GM21576 (cell line): ENCODE data around the gene FBRSL1.

Experiments
- ATAC-seq: cut with Tn5 transposase; IDR thresholded peaks from one replicate; pipeline ENCODE4 v1.9.1; 2021; ENCODE audit warnings: mild to moderate bottlenecking, moderate library complexity; ENCODE audit not compliant: unreplicated experiment

The FBRSL1 gene

GRCh38 chr12:132537836-132538662 lies 48.1 kb downstream of the FBRSL1 start:
- no peak for ATAC-seq

DNA sequence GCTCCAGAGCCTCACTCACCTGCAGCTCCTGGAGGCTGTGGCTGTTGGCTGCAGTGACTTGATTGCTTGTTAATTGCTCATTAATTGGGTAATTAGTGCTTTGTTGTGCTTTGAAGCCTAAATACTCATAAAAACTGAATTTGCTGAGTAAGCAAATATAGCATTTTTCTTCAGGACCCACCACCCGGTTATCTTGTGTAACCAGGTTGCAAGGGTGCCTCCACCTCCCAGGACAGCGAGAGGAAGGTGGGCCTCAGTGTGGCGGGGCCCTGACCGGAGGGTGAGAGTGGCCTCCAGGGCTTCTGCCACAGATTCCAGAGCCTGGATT lies 48.7 kb downstream of the FBRSL1 start:
- ATAC-seq, result no peak

DNA sequence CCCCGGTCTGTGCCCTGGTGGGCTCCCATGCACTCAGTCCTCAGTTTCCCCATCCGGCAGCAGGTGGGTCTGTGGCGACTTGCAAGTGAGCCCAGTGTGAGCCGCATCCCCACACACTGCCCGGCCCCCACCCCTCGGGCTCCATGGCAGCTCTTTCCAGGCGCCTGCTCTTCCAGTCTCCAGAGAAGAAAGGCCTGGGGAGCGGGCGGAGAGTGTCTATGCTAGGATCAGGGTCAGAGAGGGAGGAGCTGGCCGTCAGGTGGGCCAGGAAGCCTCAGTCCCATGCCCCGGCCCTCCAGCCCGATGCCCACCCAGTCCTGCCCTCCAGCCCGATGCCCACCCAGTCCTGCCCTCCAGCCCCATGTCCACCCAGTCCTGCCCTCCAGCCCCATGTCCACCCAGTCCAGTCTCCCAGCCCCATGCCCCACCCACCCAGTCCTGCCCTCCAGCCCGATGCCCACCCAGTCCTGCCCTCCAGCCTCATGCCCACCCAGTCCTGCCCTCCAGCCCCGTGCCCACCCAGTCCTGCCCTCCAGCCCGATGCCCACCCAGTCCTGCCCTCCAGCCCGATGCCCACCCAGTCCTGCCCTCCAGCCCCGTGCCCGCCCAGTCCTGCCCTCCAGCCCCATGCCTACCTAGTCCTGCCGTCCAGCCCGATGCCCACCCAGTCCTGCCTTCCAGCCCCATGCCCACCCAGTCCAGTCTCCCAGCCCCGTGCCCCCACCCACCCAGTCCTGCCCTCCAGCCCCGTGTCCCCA lies 49.2 kb downstream of the FBRSL1 start:
- ATAC-seq, result no peak

DNA sequence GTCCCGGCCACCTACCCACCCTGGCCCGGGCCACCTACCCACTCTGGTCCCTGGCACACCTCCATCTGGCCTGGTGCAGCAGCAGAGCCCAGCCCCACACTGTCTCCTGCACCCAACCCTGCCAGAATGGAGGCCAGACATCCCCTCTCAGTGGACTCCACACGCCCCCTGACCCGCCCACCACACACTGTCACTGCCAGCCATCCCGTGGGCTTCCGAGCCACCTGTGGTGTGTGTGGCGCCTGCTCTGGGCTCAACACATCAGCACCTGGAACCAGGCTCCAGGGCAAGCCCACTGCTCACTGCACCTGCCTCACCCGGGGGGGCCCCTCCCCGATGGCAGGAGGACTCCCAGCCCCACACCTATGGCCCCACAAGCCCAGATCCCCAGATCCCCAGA lies 50.5 kb downstream of the FBRSL1 start:
- ATAC-seq, result no peak

GRCh38 chr12:132541200-132541599 lies 51.2 kb downstream of the FBRSL1 start:
- ATAC-seq, result no peak

DNA sequence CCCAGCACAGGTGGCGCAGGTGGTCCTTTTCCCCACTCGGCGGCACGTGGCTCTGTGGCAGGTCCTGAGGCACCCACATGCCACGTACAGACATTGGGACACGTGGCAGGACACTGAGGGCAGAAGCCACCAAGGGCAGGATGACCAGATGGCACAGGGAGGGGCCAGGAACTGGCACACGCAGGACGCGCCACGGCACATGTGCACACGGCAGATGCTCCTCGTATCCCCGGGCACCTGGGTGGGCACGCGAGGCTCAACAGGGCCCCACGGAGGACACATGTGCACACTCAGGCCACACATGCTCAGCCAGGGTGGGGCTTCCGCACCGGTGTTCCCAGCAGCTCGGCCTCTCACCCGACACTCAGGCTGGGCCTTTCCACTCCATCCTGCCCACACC lies 52.0 kb downstream of the FBRSL1 start:
- no peak for ATAC-seq

GRCh38 chr12:132542661-132543060 lies 52.7 kb downstream of the FBRSL1 start:
- ATAC-seq, result no peak

- ATAC-seq, result no peak
Observed at GRCh38 chr12:132543298-132544079, 53.5 kb downstream of the FBRSL1 start.

GRCh38 chr12:132544080-132544397 lies 54.1 kb downstream of the FBRSL1 start:
- ATAC-seq, result no peak

- ATAC-seq, result no peak
Observed at GRCh38 chr12:132544498-132544897, 54.5 kb downstream of the FBRSL1 start.

GRCh38 chr12:132545164-132545953 lies 55.4 kb downstream of the FBRSL1 start:
- ATAC-seq, result no peak

- no peak for ATAC-seq
Observed at GRCh38 chr12:132545955-132546354, 56.0 kb downstream of the FBRSL1 start.

DNA sequence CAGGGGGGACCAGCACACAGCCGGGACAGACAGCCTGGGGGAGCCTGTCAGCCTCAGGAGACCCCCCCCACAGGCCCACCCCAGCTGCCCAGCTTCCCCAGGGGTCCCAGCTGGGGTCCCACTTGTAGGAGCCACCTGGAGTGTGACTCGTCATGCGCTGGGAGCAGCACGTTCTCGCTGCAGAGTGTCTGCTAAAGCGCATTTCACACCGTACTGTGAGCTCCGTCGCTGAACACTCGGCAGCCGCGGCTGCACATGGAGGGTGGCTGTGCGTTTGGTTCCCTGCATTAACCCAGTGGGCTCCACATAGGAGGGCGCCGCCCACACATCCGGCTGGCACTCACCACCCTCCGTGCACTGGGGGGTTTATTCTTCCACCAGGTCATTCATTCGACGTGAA lies 56.7 kb downstream of the FBRSL1 start:
- ATAC-seq, result no peak

GRCh38 chr12:132547205-132547740 lies 57.3 kb downstream of the FBRSL1 start:
- ATAC-seq, result no peak

DNA sequence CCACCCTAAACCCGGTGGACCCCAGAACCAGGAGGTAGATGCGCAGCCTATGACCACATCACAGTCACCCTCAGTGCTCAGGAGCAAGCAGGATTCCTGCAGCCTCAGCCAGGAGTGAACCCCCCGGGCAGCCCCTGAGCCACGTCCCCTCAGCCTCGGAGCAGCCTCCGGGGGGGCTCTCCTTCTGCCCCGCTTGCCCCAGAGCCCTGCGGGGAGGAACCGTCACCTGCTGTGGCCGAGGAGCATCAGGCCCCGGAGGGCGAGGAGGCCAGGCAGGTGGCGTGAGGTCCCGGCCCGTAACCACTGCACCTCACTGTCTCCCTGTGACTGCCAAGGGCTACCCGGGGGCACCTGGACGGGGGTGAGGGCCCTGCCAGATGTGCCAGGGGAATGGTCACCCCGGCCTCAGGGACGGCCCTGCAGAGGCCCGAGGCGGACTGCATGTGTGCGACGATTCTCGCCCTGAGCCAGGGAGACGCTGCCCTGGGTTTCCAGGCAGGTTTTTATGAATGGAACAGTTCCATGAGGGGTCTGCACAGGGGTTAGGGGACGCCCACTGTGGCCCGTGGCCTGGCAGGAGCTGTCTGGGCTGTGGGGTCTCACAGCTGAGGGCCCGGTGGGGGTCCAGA lies 58.6 kb downstream of the FBRSL1 start:
- no peak for ATAC-seq

GRCh38 chr12:132549059-132549458 lies 59.1 kb downstream of the FBRSL1 start:
- ATAC-seq, result no peak

GRCh38 chr12:132550014-132550802 lies 60.3 kb downstream of the FBRSL1 start:
- no peak for ATAC-seq

GRCh38 chr12:132550830-132551640 lies 61.1 kb downstream of the FBRSL1 start:
- ATAC-seq, result no peak

DNA sequence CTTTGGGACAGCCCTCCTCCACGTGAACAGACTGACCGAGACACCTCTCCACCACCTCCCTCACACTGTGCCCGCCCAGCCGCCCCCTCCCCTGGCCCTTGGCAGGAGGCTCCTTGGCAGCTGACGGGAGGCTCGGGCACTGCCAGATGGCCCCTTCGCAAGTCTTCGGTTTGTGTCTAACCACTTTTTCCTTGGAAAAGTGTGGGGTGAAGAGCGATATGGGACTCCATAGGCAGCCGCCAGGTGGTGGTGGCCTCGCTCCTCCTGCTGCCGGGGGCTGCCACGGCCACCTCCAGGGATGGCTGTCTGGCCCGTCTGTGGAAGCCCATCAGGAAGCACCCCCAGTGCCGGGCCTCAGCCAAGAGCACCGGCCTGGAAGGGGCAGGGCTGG lies 61.7 kb downstream of the FBRSL1 start:
- ATAC-seq, result no peak
